Large intestine (tissue), 3 donors: ENCODE measurements around the gene CUX1. TPM values are rescaled to one million over a fixed set of nuclear protein-coding genes. Genes with fewer than 3 reads are reported as not detected.

ENCODE experiments used
- DNase-seq, 2 donors: peaks; one replicate each; pipeline versions ENCODE4 v3.0.0 to v3.0.0-alpha.2; 2013
- H3K27ac ChIP-seq: one replicate; pipeline ENCODE4 v1.5.1; 2013; ENCODE audit warnings: low read length
- H3K27me3 ChIP-seq: 2 replicates; pipeline ENCODE4 v1.6.1; 2013; ENCODE audit warnings: low read length; ENCODE audit not compliant: control insufficient read depth, insufficient read depth
- H3K36me3 ChIP-seq: 2 replicates; pipeline ENCODE4 v1.6.1; 2013; ENCODE audit warnings: low read length; ENCODE audit not compliant: control insufficient read depth, insufficient read depth
- H3K4me1 ChIP-seq: one replicate; pipeline ENCODE4 v1.6.1; 2013; ENCODE audit warnings: low read length; ENCODE audit not compliant: control insufficient read depth, insufficient read depth
- H3K4me3 ChIP-seq: one replicate; pipeline ENCODE4 v1.5.1; 2013; ENCODE audit warnings: low read length
- H3K9me3 ChIP-seq: one replicate; pipeline ENCODE4 v1.6.1; 2013; ENCODE audit warnings: mild to moderate bottlenecking, low read depth, low read length, moderate library complexity; ENCODE audit not compliant: control insufficient read depth
- WGBS: methylation state at CpG from one replicate; pipeline ENCODE4 v1.1.5; 2013; ENCODE audit warnings: low lambda C conversion rate; ENCODE audit not compliant: insufficient coverage; 5-methylcytosine and 5-hydroxymethylcytosine counted together
- polyA plus RNA-seq: library from polyadenylated mRNA; unstranded; fragments of 120-200 nt; gene quantifications from one replicate; pipeline ENCODE4 v1.2.1, GENCODE V29; 2013

Gene CUX1
- polyA plus RNA-seq, 1 donor: 72.9 TPM

GRCh38 chr7:102059524-102059923, 242.1 kb downstream of the CUX1 start:
- H3K27me3 ChIP-seq: no peaks in the 10 kb centered on the region

DNA sequence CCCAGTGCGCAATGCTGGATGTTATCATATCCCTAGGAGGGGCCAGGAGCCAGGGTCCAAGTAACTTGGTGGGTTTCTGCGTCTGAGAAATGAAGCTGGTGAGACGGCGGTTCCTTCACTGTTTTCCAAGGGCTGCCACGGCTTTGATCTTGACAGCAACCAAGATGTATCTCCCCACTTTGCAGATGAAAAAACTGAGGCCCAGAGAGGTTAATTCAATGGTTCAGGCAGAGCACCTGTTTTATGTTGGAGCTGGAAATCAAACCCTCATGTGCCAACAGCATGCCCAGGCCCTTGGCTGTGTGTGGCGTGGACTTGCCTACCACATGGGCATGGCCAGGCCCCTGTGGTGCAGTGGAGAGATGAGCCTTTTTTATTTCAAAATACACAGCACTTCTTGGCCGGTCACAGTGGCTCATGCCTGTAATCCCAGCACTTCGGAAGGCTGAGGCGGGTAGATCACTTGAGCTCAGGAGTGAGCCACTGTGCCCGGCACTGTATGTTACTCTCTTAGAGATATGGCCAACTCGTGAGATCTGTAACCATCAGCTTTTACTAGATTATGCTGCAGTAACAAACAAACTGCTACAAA, 244.0 kb downstream of the CUX1 start:
- no peaks in the 10 kb centered on the region for H3K36me3 ChIP-seq
- peaks cover 3% of the 10 kb centered on the region for H3K4me1 ChIP-seq
- no CpG with 5 or more reads among the region's 11 CpGs for WGBS
- no peak for DNase-seq
- H3K27me3 ChIP-seq: no peaks in the 10 kb centered on the region
- H3K27ac ChIP-seq: no peak overlapping the region
- no peak overlapping the region for H3K4me3 ChIP-seq
- peaks cover 3% of the 10 kb centered on the region for H3K9me3 ChIP-seq

More at GRCh38 chr7:102059524-102059923, 242.1 kb downstream of the CUX1 start:
- no CpG with 5 or more reads among the region's 9 CpGs for WGBS
- H3K4me3 ChIP-seq: no peak overlapping the region
- no peak overlapping the region for H3K27ac ChIP-seq
- no peak for DNase-seq
- H3K36me3 ChIP-seq: peaks cover 3% of the 10 kb centered on the region
- H3K4me1 ChIP-seq: peaks cover 3% of the 10 kb centered on the region
- peaks cover 4% of the 10 kb centered on the region for H3K9me3 ChIP-seq

- H3K36me3 ChIP-seq: peaks cover 3% of the 10 kb centered on the region
- no CpG with 5 or more reads among the region's 8 CpGs for WGBS
- H3K9me3 ChIP-seq: no peaks in the 10 kb centered on the region
- no peaks in the 10 kb centered on the region for H3K27me3 ChIP-seq
- no peak overlapping the region for H3K27ac ChIP-seq
- H3K4me3 ChIP-seq: no peak overlapping the region
- H3K4me1 ChIP-seq: peaks cover 3% of the 10 kb centered on the region
- DNase-seq: no peak
Measured at GRCh38 chr7:102061981-102062390, 244.6 kb downstream of the CUX1 start.

GRCh38 chr7:102063690-102064180, 246.3 kb downstream of the CUX1 start:
- no CpG with 5 or more reads among the region's 9 CpGs for WGBS
- H3K27ac ChIP-seq: no peak overlapping the region
- H3K4me1 ChIP-seq: peaks cover 3% of the 10 kb centered on the region
- no peaks in the 10 kb centered on the region for H3K27me3 ChIP-seq
- H3K4me3 ChIP-seq: no peak overlapping the region
- peak; percentile 38 to 64 for DNase-seq
- H3K36me3 ChIP-seq: peaks cover 7% of the 10 kb centered on the region
- H3K9me3 ChIP-seq: no peaks in the 10 kb centered on the region

GRCh38 chr7:102064361-102065025, 247.1 kb downstream of the CUX1 start:
- no peaks in the 10 kb centered on the region for H3K9me3 ChIP-seq
- H3K27ac ChIP-seq: no peak overlapping the region
- WGBS: 93% methylated on average over 3 of the region's 12 CpGs
- no peaks in the 10 kb centered on the region for H3K27me3 ChIP-seq
- no peak for DNase-seq
- H3K4me3 ChIP-seq: no peak overlapping the region
- H3K4me1 ChIP-seq: peaks cover 3% of the 10 kb centered on the region
- H3K36me3 ChIP-seq: peaks cover 9% of the 10 kb centered on the region

GRCh38 chr7:102065226-102065625, 247.8 kb downstream of the CUX1 start:
- peaks cover 13% of the 10 kb centered on the region for H3K36me3 ChIP-seq
- DNase-seq: no peak
- no peak overlapping the region for H3K27ac ChIP-seq
- no peak overlapping the region for H3K4me3 ChIP-seq
- WGBS: no CpG with 5 or more reads among the region's 6 CpGs
- H3K27me3 ChIP-seq: no peaks in the 10 kb centered on the region
- peaks cover 3% of the 10 kb centered on the region for H3K4me1 ChIP-seq
- no peaks in the 10 kb centered on the region for H3K9me3 ChIP-seq

DNA sequence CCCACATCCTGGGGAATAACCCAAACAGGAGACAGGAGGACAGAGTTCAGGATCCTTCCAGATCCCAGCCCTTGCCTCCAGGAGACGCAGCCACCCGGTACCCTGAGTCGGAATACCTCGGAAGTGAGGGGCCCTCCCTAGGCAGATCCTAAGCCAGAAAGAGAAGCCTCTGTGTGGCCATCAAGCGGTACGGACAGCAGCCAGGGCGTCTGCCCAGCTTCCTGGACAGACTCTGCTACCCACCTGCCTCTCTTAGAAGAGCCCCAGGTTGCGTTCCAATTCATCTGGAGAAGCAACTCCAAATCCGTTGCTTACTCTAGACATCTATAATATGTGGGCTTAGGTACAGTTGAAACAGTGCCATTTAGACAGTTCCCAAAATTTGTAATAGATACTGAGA, 249.1 kb downstream of the CUX1 start:
- Histone ChIP-seq H3K27ac (no peak overlapping the region), H3K4me1 (peaks cover 3% of the 10 kb centered on the region), H3K27me3 (no peaks in the 10 kb centered on the region), H3K36me3 (peaks cover 24% of the 10 kb centered on the region), H3K4me3 (no peak overlapping the region), H3K9me3 (peaks cover 4% of the 10 kb centered on the region)
- DNase-seq: no peak
- no CpG with 5 or more reads among the region's 9 CpGs for WGBS

- DNase-seq: no peak
- WGBS: 60% methylated on average over 3 of the region's 14 CpGs
- H3K9me3 ChIP-seq: peaks cover 4% of the 10 kb centered on the region
Measured at GRCh38 chr7:102068846-102069245, 251.4 kb downstream of the CUX1 start.

GRCh38 chr7:102069931-102070629, 252.7 kb downstream of the CUX1 start:
- Histone ChIP-seq H3K4me1 (no peaks in the 10 kb centered on the region), H3K27ac (no peak overlapping the region), H3K36me3 (peaks cover 49% of the 10 kb centered on the region), H3K9me3 (peaks cover 4% of the 10 kb centered on the region), H3K27me3 (no peaks in the 10 kb centered on the region), H3K4me3 (no peak overlapping the region)
- no peak for DNase-seq
- 100% methylated on average over 1 of the region's 7 CpGs for WGBS

More at GRCh38 chr7:102068846-102069245, 251.4 kb downstream of the CUX1 start:
- Histone ChIP-seq H3K4me1 (peaks cover under 1% of the 10 kb centered on the region), H3K27ac (no peak overlapping the region), H3K27me3 (no peaks in the 10 kb centered on the region), H3K4me3 (no peak overlapping the region), H3K36me3 (peaks cover 39% of the 10 kb centered on the region)

DNA sequence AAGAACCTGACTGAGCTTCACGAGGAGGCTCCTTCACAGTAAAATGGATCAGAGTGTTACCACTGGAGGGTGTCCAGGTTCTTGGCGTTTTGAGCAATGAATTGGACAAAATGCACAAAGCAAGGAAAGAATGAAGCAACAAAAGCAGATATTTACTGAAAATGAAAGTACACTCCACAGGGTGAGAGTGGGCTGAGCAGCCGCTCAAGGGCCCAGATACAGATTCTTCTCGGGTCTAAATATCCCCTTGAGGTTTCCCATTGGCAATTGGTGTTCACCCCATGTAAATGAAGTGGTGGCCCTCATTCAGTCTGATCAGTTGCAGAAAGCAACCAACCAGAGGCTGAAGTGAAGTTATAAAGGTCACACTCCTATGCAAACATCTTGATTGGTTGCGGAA, 254.6 kb downstream of the CUX1 start:
- Histone ChIP-seq H3K27ac (no peak overlapping the region), H3K27me3 (no peaks in the 10 kb centered on the region), H3K9me3 (peaks cover 4% of the 10 kb centered on the region), H3K4me1 (no peaks in the 10 kb centered on the region), H3K4me3 (no peak overlapping the region), H3K36me3 (peaks cover 50% of the 10 kb centered on the region)
- no peak for DNase-seq
- WGBS: no CpG with 5 or more reads among the region's 5 CpGs
